ENCODE results near the gene ABCC8. TPM values are rescaled to one million over a fixed set of nuclear protein-coding genes. Genes with fewer than 3 reads are reported as not detected.

ABCC8 gene
- total RNA-seq, 2 experiments from 2014 or later, result 0.54 TPM; not detected in 1

DNA sequence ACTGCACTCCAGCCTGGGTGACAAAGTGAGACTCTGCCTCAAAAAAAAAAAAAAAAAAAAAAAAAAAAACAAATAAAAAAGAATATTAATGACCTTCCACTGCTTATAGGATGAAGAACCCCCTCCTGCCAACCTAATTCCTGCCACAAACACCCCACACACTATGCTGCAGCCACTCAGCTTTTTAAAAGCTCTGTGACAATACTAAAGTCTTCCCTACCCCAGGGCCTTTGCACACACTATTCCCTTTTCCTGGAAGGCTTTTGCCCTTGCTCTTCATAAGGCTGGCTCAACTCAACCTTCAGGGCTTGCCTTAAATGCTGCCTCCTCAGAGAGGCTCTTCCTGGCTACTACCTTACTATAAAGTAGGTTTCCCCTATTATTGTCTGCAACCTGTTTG, 77.4 kb downstream of the ABCC8 start:
- H3K4me1 Mint-ChIP-seq, result peaks cover 2% of the 10 kb centered on the region
- no peaks in the 10 kb centered on the region for H3K36me3 Mint-ChIP-seq
- H3K9me3 Mint-ChIP-seq (ENCODE audit: low read depth), result no peaks in the 10 kb centered on the region
- ATAC-seq (no peak), DNase-seq (no peak)
- H3K4me3 Mint-ChIP-seq, result no peak overlapping the region
- peaks cover 4% of the 10 kb centered on the region for H3K27me3 Mint-ChIP-seq
- CTCF ChIA-PET, result no interaction called here
- H3K27ac Mint-ChIP-seq, result no peak overlapping the region

DNA sequence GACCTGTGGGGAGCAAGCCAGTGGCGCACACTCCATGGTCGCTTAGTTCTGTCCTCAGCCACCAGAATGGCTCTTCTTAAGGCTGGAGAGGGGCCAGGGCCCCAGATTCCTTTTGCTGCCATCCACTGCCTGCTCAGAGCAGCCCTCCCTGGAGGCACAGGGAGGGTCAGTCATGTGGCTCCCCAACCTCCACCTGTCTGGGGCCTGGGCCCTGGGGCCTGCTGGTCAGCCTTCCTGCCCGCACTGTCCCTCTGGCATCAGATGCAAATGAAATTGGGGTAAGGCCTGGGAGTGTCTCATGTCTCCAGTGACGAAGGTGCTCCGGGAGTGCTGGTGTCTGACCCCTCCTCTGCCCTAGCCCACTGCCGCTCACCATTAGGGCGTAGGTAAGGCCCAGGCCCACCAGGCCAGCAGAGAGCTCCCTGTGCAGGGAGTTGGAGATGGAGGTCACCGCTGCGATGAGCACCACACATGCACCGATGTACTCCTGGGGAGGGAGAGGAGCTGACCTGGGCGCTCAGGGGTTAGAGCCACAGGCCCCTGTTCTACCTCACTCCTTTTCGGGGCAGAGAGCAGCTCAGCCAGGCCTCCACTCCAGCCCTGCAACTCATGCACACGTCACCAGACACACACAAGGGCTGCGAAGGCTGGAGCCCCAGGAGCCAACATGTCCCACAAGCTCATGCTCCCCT, 79.2 kb downstream of the ABCC8 start:
- peaks cover 2% of the 10 kb centered on the region for H3K4me1 Mint-ChIP-seq
- no peak for ATAC-seq
- DNase-seq, result no peak
- H3K4me3 Mint-ChIP-seq, result no peak overlapping the region
- CTCF ChIA-PET, result interaction anchor here (1.7 kb wide), 1 partner anchor 14 kb away, joined by 5 read pairs; no protein-coding TSS in a partner anchor
- H3K27ac Mint-ChIP-seq, result no peak overlapping the region
- peaks cover 4% of the 10 kb centered on the region for H3K27me3 Mint-ChIP-seq
- H3K9me3 Mint-ChIP-seq (ENCODE audit: low read depth), result no peaks in the 10 kb centered on the region
- no peaks in the 10 kb centered on the region for H3K36me3 Mint-ChIP-seq

GRCh38 chr11:17396598-17397310, 79.9 kb downstream of the ABCC8 start:
- no peaks in the 10 kb centered on the region for H3K9me3 Mint-ChIP-seq (ENCODE audit: low read depth)
- H3K4me3 Mint-ChIP-seq, result no peak overlapping the region
- H3K27ac Mint-ChIP-seq, result no peak overlapping the region
- CTCF ChIA-PET, result interaction anchor here (1.7 kb wide), 1 partner anchor 13 kb away, joined by 5 read pairs; no protein-coding TSS in a partner anchor
- DNase-seq, result no peak
- ATAC-seq, result no peak
- H3K27me3 Mint-ChIP-seq, result peaks cover 4% of the 10 kb centered on the region
- no peaks in the 10 kb centered on the region for H3K36me3 Mint-ChIP-seq
- peaks cover 2% of the 10 kb centered on the region for H3K4me1 Mint-ChIP-seq

DNA sequence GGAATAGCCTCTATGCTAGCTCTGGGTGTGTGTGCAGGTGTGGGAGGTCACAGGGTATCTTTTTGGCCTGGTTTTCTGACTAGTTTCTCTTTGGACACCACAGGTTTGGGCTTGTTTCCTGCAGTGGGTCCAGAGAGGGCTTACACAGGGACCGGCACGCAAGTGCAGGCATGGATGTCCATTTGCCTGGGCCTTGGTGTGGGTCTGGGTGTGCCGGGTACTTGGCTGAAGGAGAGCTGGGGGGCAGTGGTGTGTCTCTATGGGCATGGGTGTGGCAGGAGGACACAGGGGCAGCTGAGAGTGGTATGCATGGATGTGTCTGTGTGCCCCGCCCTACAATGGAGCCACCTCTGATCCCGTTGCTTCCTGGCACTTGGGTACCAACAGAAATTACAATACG, 80.7 kb downstream of the ABCC8 start:
- peaks cover 1% of the 10 kb centered on the region for H3K4me1 Mint-ChIP-seq
- ATAC-seq, result no peak
- peaks cover 9% of the 10 kb centered on the region for H3K27me3 Mint-ChIP-seq
- CTCF ChIA-PET, result interaction anchor here (1.7 kb wide), 1 partner anchor 12 kb away, joined by 5 read pairs; no protein-coding TSS in a partner anchor
- H3K9me3 Mint-ChIP-seq (ENCODE audit: low read depth), result no peaks in the 10 kb centered on the region
- no peak for DNase-seq
- no peaks in the 10 kb centered on the region for H3K36me3 Mint-ChIP-seq
- no peak overlapping the region for H3K4me3 Mint-ChIP-seq
- H3K27ac Mint-ChIP-seq, result no peak overlapping the region

DNA sequence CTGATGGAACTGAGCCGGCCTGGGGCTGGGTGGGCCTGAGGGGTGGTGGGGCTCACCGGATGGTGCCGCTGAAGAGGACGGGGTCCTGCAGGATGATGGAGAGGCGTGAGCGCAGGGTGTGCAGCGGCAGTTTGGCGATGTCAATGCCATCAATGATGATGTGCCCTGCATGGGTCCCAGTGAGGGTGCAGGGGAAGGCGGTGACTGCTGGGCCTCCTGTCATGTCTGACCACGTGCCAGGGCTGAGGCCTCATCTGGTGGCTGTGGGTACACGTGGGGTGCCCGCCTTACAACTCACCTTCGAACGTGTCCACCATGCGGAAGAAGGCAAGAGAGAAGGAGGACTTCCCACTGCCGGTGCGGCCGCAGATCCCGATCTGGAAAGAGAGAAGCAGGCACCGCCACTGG, 81.1 kb downstream of the ABCC8 start:
- Mint-ChIP-seq H3K36me3 (no peaks in the 10 kb centered on the region), H3K4me3 (no peak overlapping the region), H3K27me3 (peaks cover 10% of the 10 kb centered on the region), H3K27ac (no peak overlapping the region), H3K9me3 (ENCODE audit: low read depth) (no peaks in the 10 kb centered on the region), H3K4me1 (no peaks in the 10 kb centered on the region)
- DNase-seq, result no peak
- CTCF ChIA-PET, result no interaction called here
- ATAC-seq, result no peak

DNA sequence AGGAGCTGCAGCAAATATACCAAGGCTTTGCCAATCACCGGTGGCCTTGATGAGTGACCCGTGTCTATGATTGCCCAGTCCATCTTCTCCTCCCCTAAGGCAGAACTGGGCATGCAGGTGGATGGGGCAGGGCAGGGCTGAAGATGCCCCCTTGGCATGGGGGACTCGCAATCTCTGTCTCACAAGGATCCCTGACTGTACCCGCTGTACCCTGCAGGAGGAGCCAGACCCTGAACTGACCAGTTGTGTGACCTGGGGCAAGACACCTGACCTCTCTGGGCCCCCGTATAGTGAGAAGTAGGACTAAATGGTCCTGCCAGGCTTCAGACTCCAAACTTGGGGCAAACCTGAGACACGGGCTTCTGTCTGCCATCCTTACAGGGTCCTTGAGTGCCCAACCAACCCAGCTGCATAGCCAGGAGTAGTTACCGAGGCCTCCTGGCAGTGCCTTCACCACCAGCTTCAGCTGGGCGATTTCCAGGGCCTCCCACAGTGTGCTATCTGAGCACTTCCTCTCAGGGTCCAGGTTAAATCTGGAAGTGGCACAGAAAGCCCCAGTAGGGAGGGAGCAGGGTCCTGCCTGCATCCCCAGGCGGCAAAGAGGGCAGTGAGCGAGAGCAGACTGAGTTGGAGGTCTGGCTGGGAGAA, 81.8 kb downstream of the ABCC8 start:
- Mint-ChIP-seq H3K36me3 (no peaks in the 10 kb centered on the region), H3K27me3 (peaks cover 17% of the 10 kb centered on the region), H3K4me3 (no peak overlapping the region), H3K9me3 (ENCODE audit: low read depth) (no peaks in the 10 kb centered on the region), H3K4me1 (peaks cover 3% of the 10 kb centered on the region), H3K27ac (no peak overlapping the region)
- ATAC-seq (no peak), DNase-seq (no peak)
- CTCF ChIA-PET, result no interaction called here

DNA sequence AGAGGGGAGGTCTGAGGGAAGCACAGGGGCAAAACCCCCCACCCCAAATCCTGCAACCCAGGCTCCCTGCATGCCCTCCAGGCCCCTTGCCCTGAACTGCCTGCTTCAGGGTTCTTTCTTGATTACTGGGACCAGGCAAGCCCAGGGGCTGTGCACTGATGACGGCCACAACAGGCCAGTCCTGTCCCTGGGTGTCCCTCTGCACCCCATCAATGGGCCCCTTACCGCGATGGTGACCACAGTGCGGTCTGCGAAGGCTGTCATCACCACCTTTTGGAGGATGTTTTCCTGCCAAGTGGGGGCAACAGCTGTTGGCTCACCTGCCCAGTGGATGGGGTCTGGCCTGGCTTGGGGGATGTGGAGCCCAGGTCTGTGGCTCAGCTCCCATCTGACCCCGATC, 83.2 kb downstream of the ABCC8 start:
- CTCF ChIA-PET, result no interaction called here
- Mint-ChIP-seq H3K27me3 (peaks cover 13% of the 10 kb centered on the region), H3K4me1 (peaks cover 3% of the 10 kb centered on the region), H3K27ac (no peak overlapping the region), H3K9me3 (ENCODE audit: low read depth) (no peaks in the 10 kb centered on the region), H3K4me3 (no peak overlapping the region), H3K36me3 (no peaks in the 10 kb centered on the region)
- ATAC-seq (no peak), DNase-seq (no peak)

DNA sequence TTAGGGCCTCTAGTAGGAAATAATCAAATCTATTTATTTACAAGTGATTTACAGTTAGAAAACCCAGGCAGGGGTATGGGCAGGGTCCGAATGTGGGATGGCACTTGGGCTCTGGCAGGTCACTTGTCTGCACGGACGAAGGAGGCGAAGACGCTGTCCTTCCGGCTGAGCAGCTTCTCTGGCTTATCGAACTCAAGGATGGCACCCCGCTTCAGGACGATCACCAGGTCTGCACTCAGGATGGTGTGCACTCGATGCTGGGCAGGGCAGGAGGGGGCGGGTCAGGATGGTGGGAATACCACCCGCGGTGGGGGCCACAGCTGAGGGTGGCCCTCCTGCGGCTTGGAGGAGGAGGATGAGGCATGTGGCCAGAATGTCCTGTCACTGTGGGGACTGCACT, 83.8 kb downstream of the ABCC8 start:
- ATAC-seq (no peak), DNase-seq (no peak)
- H3K27ac Mint-ChIP-seq, result no peak overlapping the region
- peaks cover 3% of the 10 kb centered on the region for H3K4me1 Mint-ChIP-seq
- no peaks in the 10 kb centered on the region for H3K36me3 Mint-ChIP-seq
- peaks cover 16% of the 10 kb centered on the region for H3K27me3 Mint-ChIP-seq
- no peak overlapping the region for H3K4me3 Mint-ChIP-seq
- H3K9me3 Mint-ChIP-seq (ENCODE audit: low read depth), result no peaks in the 10 kb centered on the region
- CTCF ChIA-PET, result interaction anchor here (1.5 kb wide), 1 partner anchor 9 kb away, joined by 4 read pairs; no protein-coding TSS in a partner anchor

GRCh38 chr11:17391493-17392355, 84.9 kb downstream of the ABCC8 start:
- Mint-ChIP-seq H3K27me3 (peaks cover 19% of the 10 kb centered on the region), H3K4me1 (peaks cover 8% of the 10 kb centered on the region), H3K4me3 (no peak overlapping the region), H3K36me3 (no peaks in the 10 kb centered on the region), H3K27ac (no peak overlapping the region), H3K9me3 (ENCODE audit: low read depth) (no peaks in the 10 kb centered on the region)
- DNase-seq (no peak), ATAC-seq (no peak)
- CTCF ChIA-PET, result interaction anchor here (1.5 to 1.7 kb wide), 3 partner anchors 8 to 136 kb away, joined by 4 to 6 read pairs (median 4); no protein-coding TSS in a partner anchor

- CTCF ChIA-PET, result interaction anchor here (0.9 to 1.5 kb wide), 5 partner anchors 13 to 138 kb away, joined by 3 to 5 read pairs (median 4); no protein-coding TSS in a partner anchor
- no peak for ATAC-seq
- no peak overlapping the region for H3K27ac Mint-ChIP-seq
- H3K4me3 Mint-ChIP-seq, result peak overlapping the region; percentile 63
- no peaks in the 10 kb centered on the region for H3K36me3 Mint-ChIP-seq
- H3K9me3 Mint-ChIP-seq (ENCODE audit: low read depth), result no peaks in the 10 kb centered on the region
- H3K27me3 Mint-ChIP-seq, result peaks cover 20% of the 10 kb centered on the region
- peaks cover 8% of the 10 kb centered on the region for H3K4me1 Mint-ChIP-seq
- no peak for DNase-seq
Measured at GRCh38 chr11:17389957-17390649, 86.5 kb downstream of the ABCC8 start.

GRCh38 chr11:17389211-17389956, 87.3 kb downstream of the ABCC8 start:
- no peaks in the 10 kb centered on the region for H3K36me3 Mint-ChIP-seq
- peak; percentile 75 for DNase-seq
- H3K4me3 Mint-ChIP-seq, result peak overlapping the region; percentile 63
- H3K27me3 Mint-ChIP-seq, result peaks cover 22% of the 10 kb centered on the region
- ATAC-seq, result peak; percentile 84
- CTCF ChIA-PET, result interaction anchor here (0.6 to 1.5 kb wide), 10 partner anchors 11 to 139 kb away, joined by 3 to 8 read pairs (median 4); no protein-coding TSS in a partner anchor
- H3K4me1 Mint-ChIP-seq, result peaks cover 8% of the 10 kb centered on the region
- H3K9me3 Mint-ChIP-seq (ENCODE audit: low read depth), result no peaks in the 10 kb centered on the region
- H3K27ac Mint-ChIP-seq, result no peak overlapping the region

All from activated CD8-positive, alpha-beta memory T cell treated with anti-CD3 and anti-CD28 coated beads, Interleukin-2, amount 10 ng/mL, durations not matched to agents 7 days and 5 days (primary cell).